Activated T-cell treated with anti-CD3 and anti-CD28 coated beads, Interleukin-2, amount 50 U/mL, for 72 hours (primary cell): ENCODE results near the gene FAAP24. TPM values are rescaled to one million over a fixed set of nuclear protein-coding genes. Genes with fewer than 3 reads are reported as not detected.
"Not testable (repeated sequence)": the region's sequence is repeated elsewhere in the genome, so short reads cannot be mapped to it uniquely, and the experiment has no call there.

Experiments
- ATAC-seq, 2 donors: fragments of 150-1000 bp; cut with Tn5 transposase; replicated peaks in 1 of 2; 2 replicates each; pipeline ENCODE4 v1.10.0; 2021; ENCODE audit warnings: moderate library complexity in 2 of 2, mild to moderate bottlenecking in 1 of 2
- DNase-seq, 2 donors: peaks; one replicate each; pipeline ENCODE4 v3.0.0; 2021 to 2022; ENCODE audit warnings: mixed read lengths in 1 of 2
- H3K27ac Mint-ChIP-seq: one replicate; pipeline ENCODE4 v1.8.0; 2022; ENCODE audit warnings: mild to moderate bottlenecking, moderate library complexity, mixed read lengths
- H3K27me3 Mint-ChIP-seq: one replicate; pipeline ENCODE4 v1.8.0; 2022; ENCODE audit warnings: low read depth, mixed read lengths
- H3K36me3 Mint-ChIP-seq, 2 donors: one replicate each; pipeline ENCODE4 v1.8.0; 2022; ENCODE audit warnings: mixed read lengths in 2 of 2, mild to moderate bottlenecking in 1 of 2; ENCODE audit not compliant: insufficient read depth in 2 of 2
- H3K4me1 Mint-ChIP-seq: one replicate; pipeline ENCODE4 v1.8.0; 2022; ENCODE audit warnings: low read depth, mixed read lengths
- H3K4me3 Mint-ChIP-seq, 2 donors: one replicate each; pipeline ENCODE4 v1.8.0; 2022; ENCODE audit warnings: mild to moderate bottlenecking in 2 of 2, mixed read lengths in 2 of 2, moderate library complexity in 2 of 2
- H3K9me3 Mint-ChIP-seq, 2 donors: one replicate each; pipeline ENCODE4 v1.8.0; 2022; ENCODE audit warnings: mixed read lengths in 2 of 2
- total RNA-seq, 2 donors: library from RNA; stranded (reverse); gene quantifications; one replicate each; pipeline ENCODE4 v1.2.3, GENCODE V29; 2022

FAAP24 gene
- total RNA-seq, 2 donors from 2014 or later, result 9.9 to 15.3 TPM

DNA sequence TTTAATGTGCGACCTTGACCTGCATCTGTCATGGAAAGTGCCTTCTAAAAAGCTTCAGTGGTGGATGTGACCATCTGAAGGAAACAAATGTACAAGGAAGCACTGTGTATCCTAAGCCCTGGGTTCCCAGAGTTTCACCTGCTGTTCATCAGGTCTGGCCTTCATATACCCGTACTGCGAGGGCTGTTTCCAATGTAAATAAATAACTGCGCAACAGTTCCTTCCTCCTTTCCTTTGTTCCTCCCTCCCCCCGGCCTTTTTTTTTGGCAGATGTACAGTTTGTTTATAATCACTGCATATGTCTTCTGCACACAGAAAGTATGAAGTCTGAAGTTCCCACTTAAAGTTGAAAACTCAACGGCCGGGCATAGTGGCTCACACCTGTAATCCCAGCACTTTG lies 5.2 kb downstream of the FAAP24 start:
- no peak for ATAC-seq
- no peak overlapping the region for H3K27ac Mint-ChIP-seq
- no peaks in the 10 kb centered on the region for H3K27me3 Mint-ChIP-seq

DNA sequence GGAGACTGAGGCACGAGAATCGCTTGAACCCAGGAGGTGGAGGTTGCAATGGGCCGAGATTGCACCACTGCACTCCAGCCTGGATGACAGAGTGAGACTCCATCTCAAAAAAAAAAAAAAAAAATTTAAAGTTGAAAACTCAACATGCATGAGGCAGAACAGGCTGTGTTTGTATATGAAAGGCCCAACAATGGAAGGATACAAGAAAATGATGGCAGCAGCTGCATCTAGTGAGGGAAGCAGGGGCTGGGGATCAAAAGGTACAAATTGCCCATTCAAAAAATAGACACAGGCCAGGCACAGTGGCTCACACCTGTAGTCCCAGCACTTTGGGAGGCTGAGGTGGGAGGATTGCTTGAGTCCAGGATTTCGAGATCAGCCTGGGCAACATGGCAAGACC lies 5.8 kb downstream of the FAAP24 start:
- H3K4me3 Mint-ChIP-seq, H3K27me3 Mint-ChIP-seq, DNase-seq, H3K27ac Mint-ChIP-seq, H3K9me3 Mint-ChIP-seq, ATAC-seq, H3K36me3 Mint-ChIP-seq, H3K4me1 Mint-ChIP-seq: not testable (repeated sequence)

More for the DNA sequence above, 5.2 kb downstream of the FAAP24 start:
- no peak overlapping the region for H3K4me3 Mint-ChIP-seq
- H3K36me3 Mint-ChIP-seq, result peaks cover 4 to 8% of the 10 kb centered on the region in 2 donors
- peaks cover 8% of the 10 kb centered on the region for H3K4me1 Mint-ChIP-seq
- no peak for DNase-seq
- H3K9me3 Mint-ChIP-seq, result no peaks in the 10 kb centered on the region

DNA sequence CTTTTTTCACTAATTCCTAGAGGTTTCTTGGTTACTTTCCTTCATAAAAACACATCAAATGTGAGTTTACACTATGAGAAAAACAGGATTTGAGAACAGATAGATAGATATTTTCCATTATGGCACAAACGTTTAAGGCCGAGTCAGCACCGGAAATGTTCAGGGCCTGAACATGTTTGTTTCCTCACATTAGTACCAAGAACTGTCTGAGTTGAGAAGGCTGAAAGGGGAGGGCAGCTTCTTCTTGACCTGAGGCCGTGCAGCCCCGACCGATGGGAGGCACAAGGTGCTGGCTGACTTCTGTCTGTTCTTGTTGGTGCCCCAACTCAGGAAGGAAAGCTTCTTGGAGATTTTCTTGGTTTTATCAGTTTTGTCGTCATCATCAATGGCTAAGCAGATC lies 7.8 kb downstream of the FAAP24 start:
- H3K9me3 Mint-ChIP-seq, result not testable (repeated sequence)

DNA sequence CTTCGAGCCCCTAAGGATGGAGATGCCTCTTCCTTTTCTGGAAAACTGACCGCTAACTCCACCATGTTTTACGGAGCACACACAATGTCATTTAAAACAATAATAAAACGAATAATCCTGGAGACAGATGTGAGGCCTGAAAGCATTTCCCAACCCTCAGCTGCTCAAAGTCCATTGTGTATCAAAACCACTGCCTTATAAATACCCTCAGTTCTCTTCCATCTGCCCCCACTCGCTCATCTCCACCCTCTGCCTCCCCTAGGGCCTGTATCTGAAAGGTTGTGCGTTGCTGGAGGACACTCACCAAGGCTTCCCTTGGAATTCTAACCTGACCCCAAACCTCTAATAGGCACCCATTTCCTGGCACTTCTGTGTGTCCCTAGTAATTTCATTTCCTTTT lies 10.4 kb downstream of the FAAP24 start:
- H3K4me1 Mint-ChIP-seq, DNase-seq, ATAC-seq, H3K9me3 Mint-ChIP-seq, H3K27ac Mint-ChIP-seq, H3K4me3 Mint-ChIP-seq, H3K36me3 Mint-ChIP-seq, H3K27me3 Mint-ChIP-seq: not testable (repeated sequence)

More for the DNA sequence above, 7.8 kb downstream of the FAAP24 start:
- DNase-seq, H3K4me1 Mint-ChIP-seq, H3K27ac Mint-ChIP-seq, H3K4me3 Mint-ChIP-seq, H3K36me3 Mint-ChIP-seq, ATAC-seq, H3K27me3 Mint-ChIP-seq: not testable (repeated sequence)

DNA sequence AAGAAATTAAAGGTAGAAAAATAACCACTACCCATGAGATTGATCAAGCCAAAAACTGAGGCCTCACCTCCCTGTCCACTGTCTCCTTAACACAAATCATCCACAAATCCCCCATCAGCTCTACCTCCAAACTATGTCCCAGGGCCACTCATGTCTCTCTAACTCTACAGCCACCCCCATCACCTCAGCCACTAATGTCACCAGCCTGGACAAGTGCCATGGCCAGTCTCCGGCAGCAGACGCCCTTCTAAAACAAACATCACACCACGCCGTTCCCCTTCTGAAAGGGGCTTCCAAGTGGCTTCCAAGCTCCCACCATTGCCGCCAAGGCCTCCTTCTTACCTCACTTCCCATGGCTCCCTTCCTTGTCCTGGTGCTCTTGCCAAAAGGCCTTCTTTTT lies 16.2 kb downstream of the FAAP24 start:
- not testable (repeated sequence) for H3K4me3 Mint-ChIP-seq, H3K9me3 Mint-ChIP-seq, H3K27ac Mint-ChIP-seq, H3K27me3 Mint-ChIP-seq, H3K4me1 Mint-ChIP-seq, H3K36me3 Mint-ChIP-seq, DNase-seq, ATAC-seq

DNA sequence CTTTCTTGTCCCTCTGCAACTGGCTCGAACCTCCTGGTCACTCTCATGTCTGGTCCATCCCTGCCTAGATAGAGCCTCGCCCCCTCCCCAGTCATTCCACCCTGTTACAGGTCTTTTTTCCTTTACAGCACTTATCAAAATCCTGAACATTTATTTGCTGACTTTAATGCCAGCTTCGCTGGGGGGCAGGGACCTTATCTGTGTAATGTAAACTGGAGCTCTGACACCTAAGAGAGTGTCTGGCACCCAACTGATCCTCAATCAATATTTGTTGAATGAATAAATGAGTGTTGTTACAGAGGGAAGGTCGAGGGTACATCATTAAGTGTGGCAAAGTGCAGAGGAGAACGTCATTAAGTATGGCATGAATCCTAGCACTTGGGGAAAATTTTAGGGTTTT lies 16.7 kb downstream of the FAAP24 start:
- Mint-ChIP-seq H3K4me3 (no peak overlapping the region), H3K9me3 (no peaks in the 10 kb centered on the region), H3K4me1 (no peaks in the 10 kb centered on the region), H3K27ac (no peak overlapping the region), H3K27me3 (no peaks in the 10 kb centered on the region), H3K36me3 (peaks cover 0 to 2% of the 10 kb centered on the region in 2 donors)
- DNase-seq (no peak), ATAC-seq (no peak)

DNA sequence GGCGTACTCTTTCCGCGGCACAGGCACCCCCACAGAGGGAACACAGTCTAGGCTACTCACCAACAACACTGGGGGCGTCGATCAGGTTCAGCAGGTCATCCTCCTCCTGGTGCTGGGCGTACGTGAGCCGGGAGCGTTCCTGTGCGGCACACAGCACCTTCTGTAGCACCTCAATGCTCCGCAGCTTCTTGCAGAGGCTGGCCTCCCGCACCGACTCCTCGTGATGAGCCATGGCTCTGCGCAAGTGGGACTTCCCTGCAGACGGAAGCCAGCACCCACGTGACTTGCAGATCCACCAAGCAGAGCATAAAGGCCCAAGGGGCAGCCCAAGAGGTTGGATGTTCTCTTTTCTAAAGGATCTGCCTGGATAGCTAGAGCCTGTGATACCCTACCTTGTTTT lies 23.9 kb downstream of the FAAP24 start:
- peaks cover 12% of the 10 kb centered on the region for H3K4me1 Mint-ChIP-seq
- not testable (repeated sequence) for H3K36me3 Mint-ChIP-seq, H3K27me3 Mint-ChIP-seq, H3K27ac Mint-ChIP-seq, H3K9me3 Mint-ChIP-seq, ATAC-seq, DNase-seq, H3K4me3 Mint-ChIP-seq

DNA sequence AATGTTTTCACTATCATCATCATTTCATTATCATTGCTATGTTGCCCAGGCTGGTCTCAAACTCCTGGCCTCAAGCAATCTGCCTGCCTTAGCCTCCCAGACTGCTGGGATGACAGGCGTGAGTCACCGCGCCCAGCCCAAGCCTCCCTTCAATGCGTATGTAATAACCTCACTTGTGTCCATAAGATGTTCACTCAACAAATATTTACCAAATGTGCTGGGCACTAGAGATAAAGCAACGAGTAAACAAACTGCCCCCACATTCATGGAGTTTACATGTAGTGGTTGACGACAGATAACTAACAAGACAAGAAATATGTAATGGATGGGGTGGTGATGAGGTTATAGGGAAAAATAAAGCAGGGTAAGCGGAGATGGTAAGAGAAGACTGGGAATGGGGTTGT lies 25.0 kb downstream of the FAAP24 start:
- H3K9me3 Mint-ChIP-seq, DNase-seq, H3K27me3 Mint-ChIP-seq, H3K36me3 Mint-ChIP-seq, ATAC-seq, H3K27ac Mint-ChIP-seq, H3K4me3 Mint-ChIP-seq: not testable (repeated sequence)
- H3K4me1 Mint-ChIP-seq, result peaks cover 12% of the 10 kb centered on the region

DNA sequence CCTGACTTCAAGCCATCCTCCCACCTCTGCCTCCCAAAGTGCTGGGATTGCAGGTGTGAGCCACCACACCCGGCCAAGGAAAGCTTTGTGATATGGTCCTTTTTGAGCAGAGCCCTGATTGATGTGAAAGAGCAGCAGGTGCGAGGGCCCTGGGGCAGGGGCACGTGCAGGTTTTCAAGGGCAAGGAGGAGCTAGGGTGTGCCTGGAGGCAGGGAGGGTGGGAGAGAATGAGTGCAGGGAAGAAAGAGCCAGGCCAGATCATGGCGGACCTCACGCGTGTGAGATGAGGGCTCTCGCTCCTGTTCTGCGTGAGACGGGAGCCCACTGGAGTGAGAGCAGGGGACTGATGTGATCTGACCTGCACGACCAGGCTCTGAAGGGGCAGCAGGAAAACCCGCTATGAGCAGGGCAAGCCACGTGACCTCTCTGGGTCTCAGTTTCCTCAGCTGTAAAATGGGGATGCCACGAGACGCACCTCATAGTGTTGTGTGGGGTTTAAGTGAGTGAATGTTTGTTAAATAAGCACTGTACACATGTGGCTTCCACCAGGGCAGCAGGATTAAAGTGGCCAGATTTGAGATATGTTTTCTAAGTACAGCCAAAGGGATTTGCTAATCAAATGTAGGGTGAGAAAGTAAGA lies 25.8 kb downstream of the FAAP24 start:
- no peak overlapping the region for H3K27ac Mint-ChIP-seq
- H3K9me3 Mint-ChIP-seq, result no peaks in the 10 kb centered on the region
- no peaks in the 10 kb centered on the region for H3K27me3 Mint-ChIP-seq
- DNase-seq (no peak), ATAC-seq (no peak)
- H3K4me1 Mint-ChIP-seq, result peaks cover 12% of the 10 kb centered on the region
- no peaks in the 10 kb centered on the region for H3K36me3 Mint-ChIP-seq
- H3K4me3 Mint-ChIP-seq, result no peak overlapping the region

DNA sequence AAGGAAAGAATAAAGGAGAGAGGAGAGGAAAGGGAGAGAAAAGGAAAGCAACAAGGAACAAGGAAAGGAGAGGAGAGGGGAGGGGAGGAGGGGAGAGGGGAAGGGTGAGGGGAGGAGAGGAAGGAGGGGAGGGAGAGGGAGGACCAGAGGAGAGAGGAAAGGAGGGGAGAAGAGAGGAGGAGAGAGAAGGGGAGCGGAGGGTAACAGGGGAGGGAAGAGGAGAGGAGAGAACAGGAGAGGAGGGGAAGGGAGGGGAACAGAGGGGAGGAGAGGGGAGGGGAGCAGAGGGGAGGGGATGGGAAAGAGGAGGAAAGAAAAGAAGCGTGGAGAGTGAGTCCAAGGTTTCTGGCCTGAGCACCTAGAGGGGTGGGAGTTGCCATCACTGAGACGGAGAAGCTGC lies 26.7 kb downstream of the FAAP24 start:
- ATAC-seq (no peak), DNase-seq (no peak)
- no peaks in the 10 kb centered on the region for H3K36me3 Mint-ChIP-seq
- H3K27ac Mint-ChIP-seq, result no peak overlapping the region
- peaks cover 12% of the 10 kb centered on the region for H3K4me1 Mint-ChIP-seq
- no peaks in the 10 kb centered on the region for H3K27me3 Mint-ChIP-seq
- no peaks in the 10 kb centered on the region for H3K9me3 Mint-ChIP-seq
- H3K4me3 Mint-ChIP-seq, result no peak overlapping the region

DNA sequence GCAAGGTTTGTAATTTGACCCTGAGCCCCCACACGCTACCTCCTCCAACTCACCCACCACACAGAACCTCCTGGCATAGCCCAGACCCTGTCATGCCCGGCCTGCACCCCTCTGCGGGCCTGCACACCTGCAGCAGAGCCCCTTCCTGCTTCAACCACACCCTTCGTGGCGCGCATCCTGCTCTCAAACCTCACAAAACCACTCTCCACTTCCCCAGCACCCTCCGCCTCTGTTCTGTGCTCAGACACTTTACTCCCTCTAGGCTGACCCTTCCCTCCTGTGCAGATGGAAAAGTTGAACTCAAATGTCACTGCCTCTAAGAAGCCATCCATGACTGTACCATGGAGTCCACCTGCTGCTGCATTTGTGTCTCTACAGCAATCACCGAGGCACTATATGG lies 28.5 kb downstream of the FAAP24 start:
- Mint-ChIP-seq H3K9me3 (no peaks in the 10 kb centered on the region), H3K4me1 (peaks cover 12% of the 10 kb centered on the region), H3K36me3 (no peaks in the 10 kb centered on the region), H3K4me3 (no peak overlapping the region), H3K27ac (no peak overlapping the region), H3K27me3 (no peaks in the 10 kb centered on the region)
- DNase-seq, result peak in 1 of 2 donors; percentile 6
- ATAC-seq, result no peak

DNA sequence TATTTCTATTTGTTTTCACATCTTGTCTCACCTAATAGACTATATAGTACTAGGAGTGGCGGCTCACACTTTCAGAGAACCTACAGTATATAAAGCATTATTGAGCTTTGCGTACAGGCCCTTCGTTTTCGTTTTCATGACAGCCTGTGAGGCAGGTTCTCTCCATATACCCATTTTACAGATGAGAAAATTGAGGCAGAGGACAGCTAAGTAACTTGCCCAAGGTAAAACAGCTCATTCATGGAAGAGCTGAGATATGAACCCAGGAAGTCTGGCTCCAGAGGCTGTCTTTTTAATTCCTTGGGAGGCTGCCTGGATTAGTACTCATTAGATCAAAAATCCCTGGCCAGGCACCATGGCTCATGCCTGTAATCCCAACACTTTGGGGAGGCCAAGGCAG lies 28.9 kb downstream of the FAAP24 start:
- DNase-seq, result no peak
- no peaks in the 10 kb centered on the region for H3K27me3 Mint-ChIP-seq
- H3K4me3 Mint-ChIP-seq, result no peak overlapping the region
- H3K9me3 Mint-ChIP-seq, result no peaks in the 10 kb centered on the region
- no peaks in the 10 kb centered on the region for H3K36me3 Mint-ChIP-seq
- ATAC-seq, result no peak
- no peak overlapping the region for H3K27ac Mint-ChIP-seq
- peaks cover 12% of the 10 kb centered on the region for H3K4me1 Mint-ChIP-seq

DNA sequence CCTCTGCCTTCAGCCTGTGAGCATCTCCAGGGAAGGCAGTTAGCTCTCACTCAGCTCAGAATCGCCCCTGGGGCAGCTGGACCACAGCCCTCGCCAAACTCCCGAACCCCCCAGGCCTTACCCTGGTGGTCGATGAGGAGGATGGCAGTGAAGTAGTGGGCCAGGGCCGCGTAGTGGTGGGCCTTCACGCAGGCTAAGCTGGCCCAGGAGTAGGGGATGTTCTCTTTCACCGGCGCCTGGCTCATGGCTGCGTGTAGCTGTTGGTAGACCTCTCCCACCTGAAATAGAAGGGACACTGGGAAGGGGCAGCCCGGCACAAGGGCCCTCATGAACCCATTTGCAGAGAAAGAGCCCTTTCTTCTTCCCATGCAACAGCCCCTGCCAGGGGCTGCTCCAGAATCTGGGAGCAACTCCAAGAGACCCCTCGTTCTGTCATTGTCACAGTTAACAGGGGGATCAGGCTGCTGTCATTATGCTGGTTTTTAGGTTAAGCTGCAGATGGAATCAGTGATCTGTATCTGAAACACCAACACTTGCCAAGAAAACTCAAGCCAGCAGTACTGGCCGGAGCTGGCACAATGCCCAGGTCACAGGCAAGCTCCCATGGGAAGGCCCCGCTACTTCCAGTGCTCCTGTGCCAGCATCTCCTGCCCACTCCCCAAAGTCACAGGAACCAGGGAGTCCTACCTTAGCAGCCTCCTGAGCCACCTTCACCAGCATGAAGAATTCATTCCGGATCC lies 30.3 kb downstream of the FAAP24 start:
- H3K4me3 Mint-ChIP-seq, result not testable (repeated sequence)

More for the DNA sequence above, 30.3 kb downstream of the FAAP24 start:
- not testable (repeated sequence) for DNase-seq, H3K27ac Mint-ChIP-seq, ATAC-seq, H3K9me3 Mint-ChIP-seq, H3K27me3 Mint-ChIP-seq, H3K36me3 Mint-ChIP-seq
- peaks cover 12% of the 10 kb centered on the region for H3K4me1 Mint-ChIP-seq
